Measurements from ENCODE around the gene CTSC. TPM values are rescaled to one million over a fixed set of nuclear protein-coding genes. Genes with fewer than 3 reads are reported as not detected.

The CTSC gene
- total RNA-seq, 1 donor from 2014 or later, result 109 TPM

DNA sequence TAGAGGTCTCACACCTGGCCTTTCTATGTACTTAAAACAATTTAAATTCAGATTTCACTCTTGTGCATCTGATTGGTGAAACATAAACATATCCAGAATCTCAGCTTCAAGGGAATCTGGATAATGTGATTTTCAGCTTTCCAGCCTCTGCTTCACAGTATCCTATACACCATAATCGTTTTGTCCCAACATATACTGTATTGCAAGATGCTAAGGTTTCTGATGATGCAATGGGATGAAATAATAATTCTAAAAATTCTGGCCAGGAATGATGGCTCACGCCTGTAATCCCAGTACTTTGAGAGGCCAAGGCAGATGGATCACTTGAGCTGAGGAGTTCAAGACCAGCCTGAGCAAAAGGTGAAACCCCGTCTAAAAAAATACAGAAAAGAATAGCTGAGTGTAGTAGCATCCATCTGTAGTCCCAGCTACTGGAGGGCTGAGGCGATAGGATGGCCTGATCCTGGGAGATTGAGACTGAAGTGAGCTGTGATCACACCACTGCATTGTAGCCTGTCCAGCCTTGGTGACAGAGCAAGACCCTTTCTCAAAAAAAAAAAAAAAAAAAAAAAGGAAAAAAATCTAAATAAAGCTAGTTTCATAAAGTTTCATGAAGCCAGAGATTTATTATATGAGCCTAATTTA, 41.0 kb upstream of the CTSC start:
- Histone ChIP-seq H3K36me3 (ENCODE audit: control insufficient read depth, insufficient read depth, low read length) (no peaks in the 10 kb centered on the region), H3K27me3 (ENCODE audit: control insufficient read depth, insufficient read depth, low read length) (no peaks in the 10 kb centered on the region), H3K4me3 (ENCODE audit: low read depth, low read length) (no peak overlapping the region)
- TF ChIP-seq, protein P1, sequence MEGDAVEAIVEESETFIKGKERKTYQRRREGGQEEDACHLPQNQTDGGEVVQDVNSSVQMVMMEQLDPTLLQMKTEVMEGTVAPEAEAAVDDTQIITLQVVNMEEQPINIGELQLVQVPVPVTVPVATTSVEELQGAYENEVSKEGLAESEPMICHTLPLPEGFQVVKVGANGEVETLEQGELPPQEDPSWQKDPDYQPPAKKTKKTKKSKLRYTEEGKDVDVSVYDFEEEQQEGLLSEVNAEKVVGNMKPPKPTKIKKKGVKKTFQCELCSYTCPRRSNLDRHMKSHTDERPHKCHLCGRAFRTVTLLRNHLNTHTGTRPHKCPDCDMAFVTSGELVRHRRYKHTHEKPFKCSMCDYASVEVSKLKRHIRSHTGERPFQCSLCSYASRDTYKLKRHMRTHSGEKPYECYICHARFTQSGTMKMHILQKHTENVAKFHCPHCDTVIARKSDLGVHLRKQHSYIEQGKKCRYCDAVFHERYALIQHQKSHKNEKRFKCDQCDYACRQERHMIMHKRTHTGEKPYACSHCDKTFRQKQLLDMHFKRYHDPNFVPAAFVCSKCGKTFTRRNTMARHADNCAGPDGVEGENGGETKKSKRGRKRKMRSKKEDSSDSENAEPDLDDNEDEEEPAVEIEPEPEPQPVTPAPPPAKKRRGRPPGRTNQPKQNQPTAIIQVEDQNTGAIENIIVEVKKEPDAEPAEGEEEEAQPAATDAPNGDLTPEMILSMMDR (IDR thresholded peaks at IDR 0.05; ENCODE audit: insufficient read depth, low read length, poor library complexity, severe bottlenecking), result no peak
- DNase-seq (ENCODE audit: low read depth), result no peak

DNA sequence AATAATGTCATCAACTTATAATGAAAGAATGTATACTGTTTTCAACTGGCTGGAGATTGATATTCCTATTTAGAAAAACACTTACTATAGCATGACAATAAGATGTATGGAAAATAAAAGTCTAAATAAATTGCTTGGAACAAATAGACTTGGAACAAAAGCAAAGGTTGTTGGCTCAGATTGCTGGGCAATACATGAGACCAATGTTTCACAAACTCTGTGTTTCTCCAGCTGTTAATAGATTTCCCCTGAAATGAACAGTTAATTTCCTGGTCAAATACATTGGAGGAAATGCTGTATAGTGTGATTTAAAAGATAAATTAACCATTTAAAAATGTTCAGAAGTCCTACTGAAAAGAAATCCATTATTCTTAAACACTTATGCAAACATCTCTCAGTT, 40.1 kb upstream of the CTSC start:
- no peak overlapping the region for H3K4me3 ChIP-seq (ENCODE audit: low read depth, low read length)
- no peak for DNase-seq (ENCODE audit: low read depth)
- H3K36me3 ChIP-seq (ENCODE audit: control insufficient read depth, insufficient read depth, low read length), result no peaks in the 10 kb centered on the region
- H3K27me3 ChIP-seq (ENCODE audit: control insufficient read depth, insufficient read depth, low read length), result no peaks in the 10 kb centered on the region
- TF ChIP-seq, protein P1 (IDR thresholded peaks at IDR 0.05; ENCODE audit: insufficient read depth, low read length, poor library complexity, severe bottlenecking), result no peak

DNA sequence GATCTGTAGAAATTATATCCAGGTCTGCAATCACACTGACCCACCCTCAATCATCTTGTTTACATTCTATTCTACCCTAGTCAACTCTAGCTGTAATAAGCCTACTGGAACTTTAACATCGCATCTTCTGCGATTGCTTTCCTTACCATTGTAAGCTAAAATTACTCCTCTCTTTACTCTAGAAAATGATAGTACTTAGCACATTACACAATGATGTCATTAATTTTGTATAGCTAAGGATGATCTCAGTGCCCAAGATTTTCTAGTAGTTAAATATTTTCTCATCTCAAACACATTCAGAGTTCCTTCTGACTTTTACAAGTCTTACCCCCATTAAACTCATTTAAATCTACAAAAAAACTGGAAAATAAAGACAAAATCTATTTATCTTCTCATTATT, 39.6 kb upstream of the CTSC start:
- TF ChIP-seq, protein P1 (IDR thresholded peaks at IDR 0.05; ENCODE audit: insufficient read depth, low read length, poor library complexity, severe bottlenecking), result no peak
- H3K4me3 ChIP-seq (ENCODE audit: low read depth, low read length), result no peak overlapping the region
- DNase-seq (ENCODE audit: low read depth), result peak; percentile 41
- no peaks in the 10 kb centered on the region for H3K27me3 ChIP-seq (ENCODE audit: control insufficient read depth, insufficient read depth, low read length)
- no peaks in the 10 kb centered on the region for H3K36me3 ChIP-seq (ENCODE audit: control insufficient read depth, insufficient read depth, low read length)

DNA sequence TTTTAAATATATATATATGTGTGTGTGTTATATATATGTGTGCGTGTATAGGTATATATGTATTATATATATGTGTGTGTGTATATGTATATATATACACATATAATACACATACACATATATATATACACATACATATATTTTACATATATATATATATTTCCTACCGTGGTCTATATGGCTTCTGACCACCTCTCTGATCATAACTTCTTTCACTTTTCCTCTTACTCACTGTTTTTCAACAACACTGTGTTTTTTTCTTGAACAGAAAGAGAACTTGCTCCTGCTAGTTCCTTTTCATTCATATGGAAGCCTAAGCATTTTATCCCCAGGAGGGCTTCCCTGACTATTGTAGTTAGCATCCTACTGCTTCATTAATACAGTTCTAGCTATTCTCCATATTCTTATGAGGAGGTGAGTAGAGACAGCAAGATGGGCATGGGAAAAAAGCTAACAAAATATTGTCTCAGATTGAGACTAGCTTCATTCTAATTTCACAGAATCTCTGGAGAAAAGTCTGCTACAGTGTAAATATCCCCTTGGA, 38.5 kb upstream of the CTSC start:
- Histone ChIP-seq H3K36me3 (ENCODE audit: control insufficient read depth, insufficient read depth, low read length) (no peaks in the 10 kb centered on the region), H3K4me3 (ENCODE audit: low read depth, low read length) (no peak overlapping the region), H3K27me3 (ENCODE audit: control insufficient read depth, insufficient read depth, low read length) (no peaks in the 10 kb centered on the region)
- TF ChIP-seq, protein P1 (IDR thresholded peaks at IDR 0.05; ENCODE audit: insufficient read depth, low read length, poor library complexity, severe bottlenecking), result no peak
- no peak for DNase-seq (ENCODE audit: low read depth)

DNA sequence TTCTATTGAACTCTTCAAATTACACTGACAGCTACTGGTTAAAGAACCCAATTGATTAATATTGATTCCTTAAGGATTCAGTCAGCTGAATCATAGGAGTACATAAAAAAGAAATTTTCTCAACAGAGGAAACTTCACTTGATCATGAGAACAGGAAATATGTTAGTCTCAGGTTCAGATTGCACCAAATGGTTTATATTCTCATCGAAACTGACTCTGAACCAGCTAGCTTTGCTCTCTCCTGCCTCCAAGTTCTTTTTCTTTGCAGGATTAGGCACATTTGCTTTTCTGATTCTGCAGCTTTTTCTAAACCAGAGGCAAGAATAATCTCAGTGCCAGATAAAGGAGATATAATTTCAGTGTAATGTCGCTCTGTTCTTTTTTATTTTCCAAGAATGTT, 33.2 kb upstream of the CTSC start:
- DNase-seq (ENCODE audit: low read depth), result no peak
- no peak overlapping the region for H3K4me3 ChIP-seq (ENCODE audit: low read depth, low read length)
- no peaks in the 10 kb centered on the region for H3K27me3 ChIP-seq (ENCODE audit: control insufficient read depth, insufficient read depth, low read length)
- TF ChIP-seq, protein P1 (IDR thresholded peaks at IDR 0.05; ENCODE audit: insufficient read depth, low read length, poor library complexity, severe bottlenecking), result no peak
- no peaks in the 10 kb centered on the region for H3K36me3 ChIP-seq (ENCODE audit: control insufficient read depth, insufficient read depth, low read length)

DNA sequence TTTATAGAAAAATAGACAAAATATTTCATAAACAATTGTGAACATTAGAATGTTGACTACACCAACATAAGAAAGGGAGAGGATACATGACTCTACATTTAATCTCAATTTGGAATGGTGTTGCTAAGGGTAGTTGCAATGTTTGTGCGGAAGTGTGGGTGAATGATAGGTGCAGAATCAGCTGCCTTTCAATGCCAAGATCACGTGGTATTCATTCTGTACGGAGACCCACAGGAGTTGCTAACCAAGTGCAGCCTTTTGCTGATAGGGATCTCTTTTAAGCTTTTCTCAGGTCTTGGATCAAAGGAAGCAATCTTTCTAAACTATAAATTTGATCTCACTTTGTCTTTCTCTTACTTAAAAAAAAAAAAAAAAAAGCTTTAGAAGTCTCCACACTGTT, 29.8 kb upstream of the CTSC start:
- H3K27me3 ChIP-seq (ENCODE audit: control insufficient read depth, insufficient read depth, low read length), result no peaks in the 10 kb centered on the region
- no peak overlapping the region for H3K4me3 ChIP-seq (ENCODE audit: low read depth, low read length)
- TF ChIP-seq, protein P1 (IDR thresholded peaks at IDR 0.05; ENCODE audit: insufficient read depth, low read length, poor library complexity, severe bottlenecking), result no peak
- H3K36me3 ChIP-seq (ENCODE audit: control insufficient read depth, insufficient read depth, low read length), result no peaks in the 10 kb centered on the region
- no peak for DNase-seq (ENCODE audit: low read depth)

Data from kidney epithelial cell (primary cell).